ENCODE data around the gene SLC37A2. TPM values are rescaled to one million over a fixed set of nuclear protein-coding genes. Genes with fewer than 3 reads are reported as not detected.

SLC37A2 gene
- total RNA-seq, 4 donors from 2014 or later = 0.26 to 4.1 (median 0.86) TPM

- intact Hi-C loops (cut with DNase I; ENCODE audit: low total_unique reads) = no loop called here
- Histone ChIP-seq H3K4me1 (no peaks in the 10 kb centered on the region), H3K9me3 (no peaks in the 10 kb centered on the region), H3K4me3 (no peak overlapping the region), H3K36me3 (no peaks in the 10 kb centered on the region), H3K27me3 (no peaks in the 10 kb centered on the region), H3K27ac (no peak overlapping the region)
- DNase-seq = no peak
- no peak for TF ChIP-seq POLR2A (IDR thresholded peaks at IDR 0.05)
- TF ChIP-seq CTCF (IDR thresholded peaks at IDR 0.05) = no peak
Observed at GRCh38 chr11:125078516-125079140, 15.5 kb downstream of the SLC37A2 start.

DNA sequence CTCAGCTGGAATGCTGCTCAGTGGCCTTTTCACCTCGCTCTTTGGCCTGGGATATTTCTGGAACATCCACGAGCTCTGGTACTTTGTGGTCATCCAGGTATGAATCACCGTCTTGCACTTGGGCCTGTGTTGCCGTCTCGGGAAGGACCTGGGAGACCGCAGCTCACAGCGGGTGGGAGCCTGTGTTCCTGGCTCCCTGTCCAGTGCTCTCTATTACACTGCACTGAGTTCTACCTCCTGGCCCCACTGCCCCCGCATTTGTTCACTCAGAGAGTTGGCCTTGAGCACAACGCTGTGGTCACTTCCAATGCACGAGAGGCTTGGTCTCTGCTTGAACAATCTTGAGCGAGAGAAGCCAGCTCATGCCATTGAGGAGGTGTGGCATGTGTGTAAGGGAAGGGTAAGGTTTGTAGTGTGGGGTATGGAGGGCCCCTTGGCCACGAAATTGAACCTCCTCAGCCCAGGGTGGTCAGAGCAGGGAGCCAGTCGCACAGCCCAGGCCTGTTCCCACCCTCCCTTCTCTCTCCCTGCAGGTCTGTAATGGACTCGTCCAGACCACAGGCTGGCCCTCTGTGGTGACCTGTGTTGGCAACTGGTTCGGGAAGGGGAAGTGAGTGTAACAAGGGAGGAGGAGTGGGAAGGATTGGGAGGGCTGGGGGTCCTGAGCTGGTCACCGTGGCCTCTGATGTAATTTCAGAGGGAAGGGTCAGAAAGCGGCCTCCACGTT, 16.2 kb downstream of the SLC37A2 start:
- DNase-seq = no peak
- Histone ChIP-seq H3K36me3 (no peaks in the 10 kb centered on the region), H3K27ac (no peak overlapping the region), H3K4me3 (no peak overlapping the region), H3K4me1 (no peaks in the 10 kb centered on the region), H3K27me3 (no peaks in the 10 kb centered on the region), H3K9me3 (no peaks in the 10 kb centered on the region)
- intact Hi-C loops (cut with DNase I; ENCODE audit: low total_unique reads) = no loop called here
- no peak for TF ChIP-seq POLR2A (IDR thresholded peaks at IDR 0.05)
- no peak for TF ChIP-seq CTCF (IDR thresholded peaks at IDR 0.05)

DNA sequence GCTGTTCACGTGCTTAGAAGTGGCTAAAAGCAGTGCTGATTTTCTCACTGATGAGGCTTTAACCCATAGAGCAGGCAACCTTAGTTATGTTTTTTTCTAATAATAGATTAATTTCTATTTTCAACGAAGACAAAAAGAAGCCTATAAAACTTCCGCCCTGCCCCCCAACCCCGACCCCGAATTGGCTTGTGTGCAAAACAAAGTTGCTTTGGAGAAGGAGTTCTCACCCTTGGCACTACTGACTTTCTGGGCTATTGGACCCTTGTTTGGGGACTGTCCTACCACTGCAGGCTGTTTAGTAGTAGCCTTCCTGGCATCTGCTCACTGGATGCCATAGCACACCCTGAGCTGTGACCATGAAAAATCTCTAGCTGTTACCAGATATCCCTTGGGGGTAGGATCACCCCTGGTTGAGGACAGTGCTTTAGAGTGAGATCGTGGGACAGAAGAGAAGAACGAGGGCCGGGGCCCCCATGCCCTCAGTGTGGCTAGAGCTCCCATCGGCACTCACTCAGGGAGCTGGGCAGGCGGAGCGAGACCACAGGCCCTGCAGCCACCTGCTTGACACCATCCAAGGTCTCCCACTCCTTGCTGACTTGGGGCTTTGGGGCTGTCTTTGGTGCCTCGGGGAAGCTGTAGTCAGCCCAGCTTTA, 16.9 kb downstream of the SLC37A2 start:
- H3K4me3 ChIP-seq = no peak overlapping the region
- no peaks in the 10 kb centered on the region for H3K9me3 ChIP-seq
- no peak for DNase-seq
- intact Hi-C loops (cut with DNase I; ENCODE audit: low total_unique reads) = no loop called here
- H3K36me3 ChIP-seq = no peaks in the 10 kb centered on the region
- no peaks in the 10 kb centered on the region for H3K27me3 ChIP-seq
- no peak overlapping the region for H3K27ac ChIP-seq
- TF ChIP-seq CTCF (IDR thresholded peaks at IDR 0.05) = no peak
- TF ChIP-seq POLR2A (IDR thresholded peaks at IDR 0.05) = no peak
- no peaks in the 10 kb centered on the region for H3K4me1 ChIP-seq

- TF ChIP-seq POLR2A (IDR thresholded peaks at IDR 0.05) (no peak), CTCF (IDR thresholded peaks at IDR 0.05) (no peak)
- intact Hi-C loops (cut with DNase I; ENCODE audit: low total_unique reads) = no loop called here
- no peaks in the 10 kb centered on the region for H3K4me1 ChIP-seq
- H3K36me3 ChIP-seq = no peaks in the 10 kb centered on the region
- H3K9me3 ChIP-seq = no peaks in the 10 kb centered on the region
- no peak for DNase-seq
- no peaks in the 10 kb centered on the region for H3K27me3 ChIP-seq
- no peak overlapping the region for H3K4me3 ChIP-seq
- no peak overlapping the region for H3K27ac ChIP-seq
Observed at GRCh38 chr11:125080531-125080911, 17.4 kb downstream of the SLC37A2 start.
